CD14-positive monocyte (primary cell): ENCODE results near the gene HEMK1. TPM values are rescaled to one million over a fixed set of nuclear protein-coding genes. Genes with fewer than 3 reads are reported as not detected.
A peak's percentile ranks its signal among the peaks of the same experiment; 100 is the strongest.

Experiments used
- DNase-seq, 3 donors: peaks; one replicate each; pipeline ENCODE4 v3.0.0-alpha.2; 2011 to 2022
- H2AFZ ChIP-seq: 2 replicates; pipeline ENCODE4 v1.6.0; 2012; ENCODE audit warnings: mild to moderate bottlenecking, low read depth, low read length, inconsistent platforms; ENCODE audit not compliant: insufficient read depth, poor library complexity, severe bottlenecking
- H3K27ac ChIP-seq, 2 donors: 1 replicate in 1 of 2; 2 replicates in 1 of 2; pipeline ENCODE4 v1.5.1; 2012 to 2013; ENCODE audit warnings: low read length in 2 of 2, control low read depth in 1 of 2, inconsistent platforms in 1 of 2, low read depth in 1 of 2, mild to moderate bottlenecking in 1 of 2
- H3K27me3 ChIP-seq, 2 donors: one replicate each; pipeline versions ENCODE4 v1.6.0 to v1.6.1; 2011 to 2013; ENCODE audit warnings: low read length in 2 of 2; ENCODE audit not compliant: control insufficient read depth in 2 of 2, insufficient read depth in 2 of 2
- H3K36me3 ChIP-seq, 2 donors: replicated peaks in 1 of 2; 1 replicate in 1 of 2; 2 replicates in 1 of 2; pipeline versions ENCODE4 v1.5.1 to v1.6.1; 2012 to 2013; ENCODE audit warnings: low read length in 2 of 2, control low read depth in 1 of 2, inconsistent platforms in 1 of 2, mild to moderate bottlenecking in 1 of 2; ENCODE audit not compliant: insufficient read depth in 2 of 2, control insufficient read depth in 1 of 2
- H3K4me1 ChIP-seq, 2 donors: 1 replicate in 1 of 2; 2 replicates in 1 of 2; pipeline versions ENCODE4 v1.5.1 to v1.6.1; 2012 to 2013; ENCODE audit warnings: low read length in 2 of 2, control low read depth in 1 of 2, inconsistent platforms in 1 of 2, mild to moderate bottlenecking in 1 of 2, moderate library complexity in 1 of 2; ENCODE audit not compliant: insufficient read depth in 2 of 2, control insufficient read depth in 1 of 2
- H3K4me2 ChIP-seq: replicated peaks from 2 replicates; pipeline ENCODE3; 2012; ENCODE audit warnings: low read length, moderate library complexity, mild to moderate bottlenecking; ENCODE audit not compliant: poor library complexity, severe bottlenecking; ENCODE audit errors: extremely low read depth
- H3K4me3 ChIP-seq, 3 experiments: fragments of 200-600 bp in 1 of 3; sonication (generic) in 1 of 3; replicated peaks in 1 of 3; 1 replicate in 2 of 3; 2 replicates in 1 of 3; pipeline ENCODE4 v1.5.1; 2011 to 2013; ENCODE audit warnings: low read length in 3 of 3, mild to moderate bottlenecking in 3 of 3, control low read depth in 2 of 3, low read depth in 2 of 3, inconsistent platforms in 1 of 3, moderate library complexity in 1 of 3
- H3K79me2 ChIP-seq: 2 replicates; pipeline ENCODE4 v1.6.0; 2012; ENCODE audit warnings: mild to moderate bottlenecking, control low read depth, inconsistent platforms, low read length, moderate library complexity; ENCODE audit not compliant: insufficient read depth
- H3K9ac ChIP-seq: 2 replicates; pipeline ENCODE4 v1.6.0; 2017; ENCODE audit warnings: low read length, mild to moderate bottlenecking; ENCODE audit not compliant: insufficient read depth, poor library complexity, severe bottlenecking
- H3K9me3 ChIP-seq, 2 donors: replicated peaks in 1 of 2; 1 replicate in 1 of 2; 2 replicates in 1 of 2; pipeline versions ENCODE4 v1.5.1 to v1.6.1; 2012 to 2013; ENCODE audit warnings: low read length in 2 of 2, control low read depth in 1 of 2; ENCODE audit not compliant: control insufficient read depth in 1 of 2, insufficient read depth in 1 of 2
- H4K20me1 ChIP-seq: 2 replicates; pipeline ENCODE4 v1.6.0; 2012; ENCODE audit warnings: mild to moderate bottlenecking, low read length, control low read depth, moderate library complexity; ENCODE audit not compliant: insufficient read depth
- H3K27ac Mint-ChIP-seq, 7 donors: one replicate each; pipeline ENCODE4 v1.8.0; 2020; ENCODE audit warnings: mild to moderate bottlenecking in 7 of 7, mixed read lengths in 7 of 7, moderate library complexity in 6 of 7, inconsistent platforms in 2 of 7
- H3K27me3 Mint-ChIP-seq, 3 donors: one replicate each; pipeline ENCODE4 v1.8.0; 2021 to 2022; ENCODE audit warnings: low read depth in 3 of 3, mild to moderate bottlenecking in 3 of 3, mixed read lengths in 3 of 3, moderate library complexity in 3 of 3, inconsistent platforms in 1 of 3
- H3K36me3 Mint-ChIP-seq, 2 donors: one replicate each; pipeline ENCODE4 v1.8.0; 2020; ENCODE audit warnings: mixed read lengths in 2 of 2, inconsistent platforms in 1 of 2, mild to moderate bottlenecking in 1 of 2
- H3K4me1 Mint-ChIP-seq: one replicate; pipeline ENCODE4 v1.8.0; 2020; ENCODE audit warnings: mild to moderate bottlenecking, mixed read lengths
- H3K4me3 Mint-ChIP-seq, 2 donors: one replicate each; pipeline ENCODE4 v1.8.0; 2020; ENCODE audit warnings: mild to moderate bottlenecking in 2 of 2, mixed read lengths in 2 of 2, moderate library complexity in 1 of 2
- H3K9me3 Mint-ChIP-seq, 7 donors: one replicate each; pipeline ENCODE4 v1.8.0; 2020 to 2022; ENCODE audit warnings: mixed read lengths in 7 of 7, mild to moderate bottlenecking in 6 of 7, moderate library complexity in 6 of 7, inconsistent platforms in 2 of 7
- WGBS: methylation state at CpG from one replicate; pipeline ENCODE4 v1.1.5; 2013; ENCODE audit warnings: missing lambda C conversion rate; ENCODE audit not compliant: insufficient coverage; 5-methylcytosine and 5-hydroxymethylcytosine counted together
- intact Hi-C, 2 donors: fragments of 100-400 bp; cut with micrococcal nuclease; formaldehyde crosslinking; loops; one replicate each; pipeline versions ENCODE4 v1.15.0 to v1.15.1; 2023
- polyA plus RNA-seq, 3 donors: library from polyadenylated mRNA; depleted of rRNA in 1 of 3; unstranded in 2 of 3; stranded (reverse) in 1 of 3; fragments of 300-500 nt in 2 of 3; fragments of >200 nt in 1 of 3; fragmentation: Illumina TruSeq in 2 of 3; gene quantifications; 1 replicate in 2 of 3; 2 replicates in 1 of 3; pipeline ENCODE4 v1.2.3, GENCODE V29; 2012 to 2021
- TF ChIP-seq, protein P1 (sequence below): fragments of 200-600 bp; IDR thresholded peaks from one replicate; pipeline ENCODE4 v1.8.0; 2022; ENCODE audit warnings: antibody characterized with exemption, mild to moderate bottlenecking

The HEMK1 gene
- polyA plus RNA-seq, 3 donors: 10.1 to 14.0 (median 12.1) TPM

DNA sequence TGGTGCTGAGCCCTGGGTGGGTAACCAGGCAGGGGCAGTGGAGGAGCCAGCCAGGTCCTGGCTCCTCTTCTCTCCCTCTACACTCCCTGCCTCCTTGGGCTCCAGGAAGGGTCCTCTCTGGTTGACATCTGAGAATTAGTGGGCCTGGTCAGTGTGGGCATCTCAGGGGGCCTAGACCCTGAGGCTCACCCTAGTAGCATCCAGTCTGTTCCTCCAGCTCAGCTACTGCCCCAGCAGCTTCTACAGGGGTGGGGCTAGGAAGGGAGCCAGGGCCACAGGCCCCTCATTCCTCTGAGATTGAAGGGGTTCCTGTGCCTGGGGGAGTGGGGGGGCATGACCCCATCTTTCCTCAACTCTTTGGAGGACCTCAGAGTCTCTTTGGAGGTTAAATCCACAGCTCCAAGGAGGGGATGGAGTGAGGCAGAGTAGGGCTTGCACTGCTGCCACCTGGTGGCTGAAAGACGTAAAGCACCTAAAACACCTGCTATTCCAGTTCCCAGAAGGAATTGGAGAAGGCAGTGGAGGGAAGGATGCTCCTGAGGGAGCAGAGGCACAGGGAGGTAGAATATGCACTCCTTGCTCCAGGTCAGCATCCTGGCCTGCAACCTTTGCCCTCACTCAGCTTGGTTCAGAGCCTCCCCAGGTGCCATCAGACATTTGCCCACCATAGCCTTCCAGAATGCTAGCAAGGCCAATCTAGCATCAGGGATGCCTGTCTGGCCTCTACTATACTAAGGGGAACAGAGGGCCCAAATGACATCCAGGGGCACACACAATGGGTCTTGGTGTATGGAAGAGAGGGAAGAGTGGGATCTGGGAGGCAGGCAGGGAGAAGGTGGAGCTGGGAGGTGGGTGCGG is 26.9 kb upstream of the HEMK1 start:
- Mint-ChIP-seq H3K4me3 (no peak overlapping the region), H3K4me1 (no peaks in the 10 kb centered on the region), H3K27ac (no peak overlapping the region), H3K9me3 (no peaks in the 10 kb centered on the region), H3K27me3 (peaks cover 15 to 16% (median 16%) of the 10 kb centered on the region in 3 donors), H3K36me3 (no peaks in the 10 kb centered on the region)
- Histone ChIP-seq H3K4me1 (no peaks in the 10 kb centered on the region), H3K27ac (no peak overlapping the region), H3K4me3 (no peak overlapping the region), H2AFZ (no peak overlapping the region), H3K9ac (no peak overlapping the region), H3K9me3 (no peaks in the 10 kb centered on the region), H3K36me3 (no peaks in the 10 kb centered on the region), H3K27me3 (peaks cover 0 to 4% of the 10 kb centered on the region in 2 donors), H3K79me2 (no peaks in the 10 kb centered on the region), H3K4me2 (no peak overlapping the region), H4K20me1 (no peaks in the 10 kb centered on the region)
- DNase-seq: peak; percentile 36 to 66 (median 57)
- TF ChIP-seq, protein P1, sequence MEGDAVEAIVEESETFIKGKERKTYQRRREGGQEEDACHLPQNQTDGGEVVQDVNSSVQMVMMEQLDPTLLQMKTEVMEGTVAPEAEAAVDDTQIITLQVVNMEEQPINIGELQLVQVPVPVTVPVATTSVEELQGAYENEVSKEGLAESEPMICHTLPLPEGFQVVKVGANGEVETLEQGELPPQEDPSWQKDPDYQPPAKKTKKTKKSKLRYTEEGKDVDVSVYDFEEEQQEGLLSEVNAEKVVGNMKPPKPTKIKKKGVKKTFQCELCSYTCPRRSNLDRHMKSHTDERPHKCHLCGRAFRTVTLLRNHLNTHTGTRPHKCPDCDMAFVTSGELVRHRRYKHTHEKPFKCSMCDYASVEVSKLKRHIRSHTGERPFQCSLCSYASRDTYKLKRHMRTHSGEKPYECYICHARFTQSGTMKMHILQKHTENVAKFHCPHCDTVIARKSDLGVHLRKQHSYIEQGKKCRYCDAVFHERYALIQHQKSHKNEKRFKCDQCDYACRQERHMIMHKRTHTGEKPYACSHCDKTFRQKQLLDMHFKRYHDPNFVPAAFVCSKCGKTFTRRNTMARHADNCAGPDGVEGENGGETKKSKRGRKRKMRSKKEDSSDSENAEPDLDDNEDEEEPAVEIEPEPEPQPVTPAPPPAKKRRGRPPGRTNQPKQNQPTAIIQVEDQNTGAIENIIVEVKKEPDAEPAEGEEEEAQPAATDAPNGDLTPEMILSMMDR: peak; percentile 94
- intact Hi-C loops: loop anchor here (1.0 to 5.0 kb wide), 2 partner anchors 105 to 106 kb away; no protein-coding TSS in a partner anchor
- WGBS: no CpG with 5 or more reads among the region's 2 CpGs

DNA sequence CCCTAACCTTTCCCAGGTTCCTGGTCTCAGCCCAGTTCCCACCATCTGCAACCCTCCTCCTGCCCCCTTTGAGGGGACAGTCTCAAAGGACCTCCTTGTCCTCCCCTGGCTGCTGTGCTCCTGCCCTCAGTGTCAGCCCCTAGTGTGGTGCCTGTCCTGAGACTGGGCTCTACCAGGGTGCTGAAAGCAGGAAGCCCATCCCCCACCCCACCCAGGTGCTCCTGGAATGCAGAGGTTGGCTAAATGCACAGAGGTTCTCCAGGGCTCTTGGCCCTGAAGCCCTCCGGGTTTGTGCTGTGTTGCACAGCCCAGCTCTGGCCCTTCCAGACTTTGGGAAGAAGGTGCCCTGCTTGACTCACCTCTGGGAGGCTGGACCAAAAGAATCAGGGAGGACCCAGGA is 23.5 kb upstream of the HEMK1 start:
- H3K79me2 ChIP-seq: no peaks in the 10 kb centered on the region
- TF ChIP-seq, protein P1: no peak
- H3K9me3 Mint-ChIP-seq: no peaks in the 10 kb centered on the region
- H3K27me3 ChIP-seq: no peaks in the 10 kb centered on the region
- H3K36me3 ChIP-seq: no peaks in the 10 kb centered on the region
- H3K9me3 ChIP-seq: no peaks in the 10 kb centered on the region
- H3K36me3 Mint-ChIP-seq: no peaks in the 10 kb centered on the region
- no peak overlapping the region for H3K9ac ChIP-seq
- no peak overlapping the region for H2AFZ ChIP-seq
- H3K4me2 ChIP-seq: no peak overlapping the region
- H3K4me3 Mint-ChIP-seq: no peak overlapping the region
- H3K4me3 ChIP-seq: no peak overlapping the region
- no peaks in the 10 kb centered on the region for H3K4me1 ChIP-seq
- 100% methylated on average over 1 of the region's 1 CpG for WGBS
- H4K20me1 ChIP-seq: no peaks in the 10 kb centered on the region
- no peaks in the 10 kb centered on the region for H3K4me1 Mint-ChIP-seq
- H3K27ac Mint-ChIP-seq: no peak overlapping the region
- intact Hi-C loops: loop anchor here in 1 of 2 donors (5.0 kb wide), 1 partner anchor 198 kb away; the partner anchor contains the start of gene ZMYND10
- peaks cover 3 to 5% (median 3%) of the 10 kb centered on the region in 3 donors for H3K27me3 Mint-ChIP-seq
- DNase-seq: no peak
- H3K27ac ChIP-seq: no peak overlapping the region
